GM10266 (cell line): Measurements from ENCODE around the gene DCAF11.

Source experiments
- DNase-seq: peaks from one replicate; pipeline ENCODE4 v3.0.0; 2012; ENCODE audit errors: extremely low spot score
- TF ChIP-seq, protein P1 (sequence below): IDR thresholded peaks from 2 replicates; pipeline ENCODE4 v1.5.1; 2012; ENCODE audit warnings: mild to moderate bottlenecking, low read depth; ENCODE audit not compliant: control insufficient read depth, insufficient read depth; ENCODE audit errors: missing control alignments

The DCAF11 gene

GRCh38 chr14:24080142-24080530, 34.4 kb upstream of the DCAF11 start:
- TF ChIP-seq, protein P1, sequence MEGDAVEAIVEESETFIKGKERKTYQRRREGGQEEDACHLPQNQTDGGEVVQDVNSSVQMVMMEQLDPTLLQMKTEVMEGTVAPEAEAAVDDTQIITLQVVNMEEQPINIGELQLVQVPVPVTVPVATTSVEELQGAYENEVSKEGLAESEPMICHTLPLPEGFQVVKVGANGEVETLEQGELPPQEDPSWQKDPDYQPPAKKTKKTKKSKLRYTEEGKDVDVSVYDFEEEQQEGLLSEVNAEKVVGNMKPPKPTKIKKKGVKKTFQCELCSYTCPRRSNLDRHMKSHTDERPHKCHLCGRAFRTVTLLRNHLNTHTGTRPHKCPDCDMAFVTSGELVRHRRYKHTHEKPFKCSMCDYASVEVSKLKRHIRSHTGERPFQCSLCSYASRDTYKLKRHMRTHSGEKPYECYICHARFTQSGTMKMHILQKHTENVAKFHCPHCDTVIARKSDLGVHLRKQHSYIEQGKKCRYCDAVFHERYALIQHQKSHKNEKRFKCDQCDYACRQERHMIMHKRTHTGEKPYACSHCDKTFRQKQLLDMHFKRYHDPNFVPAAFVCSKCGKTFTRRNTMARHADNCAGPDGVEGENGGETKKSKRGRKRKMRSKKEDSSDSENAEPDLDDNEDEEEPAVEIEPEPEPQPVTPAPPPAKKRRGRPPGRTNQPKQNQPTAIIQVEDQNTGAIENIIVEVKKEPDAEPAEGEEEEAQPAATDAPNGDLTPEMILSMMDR, result no peak
- no peak for DNase-seq

DNA sequence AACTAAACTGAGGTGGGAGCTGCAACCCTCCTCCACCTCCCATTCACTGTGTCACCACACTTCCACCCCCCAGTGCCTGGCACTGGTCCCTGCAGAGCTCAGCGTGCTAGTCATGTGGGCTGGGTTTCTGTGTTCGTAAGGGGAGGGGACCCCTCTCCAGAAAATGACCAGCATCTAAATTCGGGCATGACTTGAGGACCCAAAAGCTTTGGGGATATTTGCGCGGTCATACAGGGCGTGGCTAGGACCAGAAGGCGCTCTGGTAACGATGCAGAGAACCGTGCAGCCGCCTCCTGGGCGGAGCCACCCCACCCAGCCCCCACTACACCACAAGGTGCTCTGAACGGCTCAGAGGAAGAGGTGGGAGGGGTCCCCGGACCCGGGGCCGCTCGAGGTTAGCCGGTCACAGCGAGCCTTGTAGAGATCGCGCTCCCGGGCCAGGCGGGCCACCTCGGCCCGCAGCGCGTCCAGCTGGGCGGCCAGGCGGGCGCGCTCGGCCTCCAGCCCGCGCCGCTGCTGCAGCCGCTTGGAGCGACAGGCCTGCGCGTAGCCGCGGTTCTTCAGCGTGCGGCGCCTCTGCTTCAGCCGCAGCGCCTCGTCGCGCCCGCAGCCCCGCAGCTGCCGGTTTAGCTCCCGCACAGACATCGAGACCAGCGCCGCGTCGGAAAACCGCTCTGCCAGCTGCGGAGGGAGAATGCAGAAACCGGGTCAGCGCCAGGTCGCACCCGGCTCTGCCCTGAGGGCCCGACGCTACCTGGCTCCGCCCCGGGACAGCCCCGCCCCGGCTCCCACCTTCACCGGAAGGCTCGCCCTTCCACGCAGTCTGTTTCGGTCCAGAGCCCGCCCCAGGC, 33.5 kb upstream of the DCAF11 start:
- DNase-seq, result peak; percentile 89
- TF ChIP-seq, protein P1, result no peak

DNA sequence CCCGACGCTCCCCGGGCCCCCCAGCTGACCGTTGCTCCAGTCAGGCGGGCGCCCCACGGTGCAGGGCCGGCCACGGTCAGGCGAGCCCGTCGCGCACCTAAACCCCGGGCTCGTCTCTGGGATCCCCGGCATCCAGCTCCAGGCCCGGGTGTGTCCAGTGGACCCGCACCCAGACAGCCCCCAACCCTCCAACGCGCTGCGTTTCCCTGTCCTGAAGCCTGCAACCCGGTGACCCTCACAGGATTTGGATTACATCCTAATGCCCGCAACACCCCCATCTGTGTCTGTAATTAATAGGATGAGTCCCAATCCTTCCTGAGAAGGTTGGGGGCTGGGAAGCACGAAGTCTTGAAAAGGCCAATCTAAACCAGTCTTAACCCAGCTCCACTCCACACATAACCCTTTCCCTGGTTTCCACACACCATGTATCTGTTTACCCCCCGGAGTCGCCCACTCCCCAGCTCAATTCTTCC, 32.8 kb upstream of the DCAF11 start:
- no peak for DNase-seq
- TF ChIP-seq, protein P1, result no peak

- no peak for DNase-seq
- TF ChIP-seq, protein P1, result no peak
Observed at GRCh38 chr14:24082411-24083080, 32.0 kb upstream of the DCAF11 start.

GRCh38 chr14:24083462-24083861, 31.1 kb upstream of the DCAF11 start:
- no peak for DNase-seq
- TF ChIP-seq, protein P1, result no peak

DNA sequence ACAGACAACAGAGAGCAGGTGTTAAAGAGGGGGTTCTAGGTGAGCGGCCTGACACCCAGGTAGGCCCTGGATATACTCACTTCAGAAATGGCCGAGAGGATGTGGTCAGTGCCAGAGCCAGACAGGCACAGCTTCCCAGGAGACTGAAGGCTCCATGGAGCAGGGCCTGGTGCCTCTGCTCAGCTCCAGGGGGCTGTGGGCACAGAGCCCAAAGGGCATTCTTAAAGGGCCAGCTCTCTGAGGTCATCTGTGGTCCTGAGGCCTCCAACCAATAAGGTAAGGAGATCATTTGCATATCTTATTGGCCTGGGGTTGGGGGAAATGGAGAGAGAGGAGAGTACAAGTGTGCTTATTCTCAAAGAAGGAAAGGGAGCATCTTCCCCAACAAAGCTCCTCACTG, 30.1 kb upstream of the DCAF11 start:
- no peak for DNase-seq
- TF ChIP-seq, protein P1, result no peak

- DNase-seq, result no peak
Observed at GRCh38 chr14:24085215-24085614, 29.4 kb upstream of the DCAF11 start.

More at GRCh38 chr14:24085215-24085614, 29.4 kb upstream of the DCAF11 start:
- TF ChIP-seq, protein P1, result no peak
